GM18520 (cell line): Measurements from ENCODE around the gene PGA5.
"Not testable (repeated sequence)": the region's sequence is repeated elsewhere in the genome, so short reads cannot be mapped to it uniquely, and the experiment has no call there.

Experiments
- ATAC-seq: cut with Tn5 transposase; IDR thresholded peaks from one replicate; pipeline ENCODE4 v1.9.1; 2021; ENCODE audit not compliant: unreplicated experiment

Gene PGA5

DNA sequence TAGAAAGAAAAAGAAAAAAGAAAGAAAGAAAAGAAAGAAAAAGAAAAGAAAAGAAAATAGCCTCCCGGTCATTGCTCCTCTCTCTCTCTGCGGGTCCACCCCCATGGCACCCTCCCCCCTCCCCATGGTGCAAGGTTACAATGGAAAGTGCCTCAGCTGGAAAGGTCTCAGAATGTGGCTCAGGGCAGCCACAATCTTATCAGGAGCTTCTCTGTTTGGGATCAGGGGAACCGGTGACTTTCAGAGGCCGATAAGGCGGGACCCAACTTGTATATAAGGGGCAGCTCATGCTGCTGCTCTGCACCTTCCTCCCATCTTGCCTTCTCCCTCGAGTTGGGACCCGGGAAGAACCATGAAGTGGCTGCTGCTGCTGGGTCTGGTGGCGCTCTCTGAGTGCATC lies at the start of gene PGA5:
Gene PGA5 (plus strand): TSS at position 301 of the 400 bp plus-strand sequence. CDS start 52 bp downstream, at position 353.
- not testable (repeated sequence) for ATAC-seq

GRCh38 chr11:61193596-61193995 lies 47.4 kb upstream of the PGA5 start:
- ATAC-seq: no peak

DNA sequence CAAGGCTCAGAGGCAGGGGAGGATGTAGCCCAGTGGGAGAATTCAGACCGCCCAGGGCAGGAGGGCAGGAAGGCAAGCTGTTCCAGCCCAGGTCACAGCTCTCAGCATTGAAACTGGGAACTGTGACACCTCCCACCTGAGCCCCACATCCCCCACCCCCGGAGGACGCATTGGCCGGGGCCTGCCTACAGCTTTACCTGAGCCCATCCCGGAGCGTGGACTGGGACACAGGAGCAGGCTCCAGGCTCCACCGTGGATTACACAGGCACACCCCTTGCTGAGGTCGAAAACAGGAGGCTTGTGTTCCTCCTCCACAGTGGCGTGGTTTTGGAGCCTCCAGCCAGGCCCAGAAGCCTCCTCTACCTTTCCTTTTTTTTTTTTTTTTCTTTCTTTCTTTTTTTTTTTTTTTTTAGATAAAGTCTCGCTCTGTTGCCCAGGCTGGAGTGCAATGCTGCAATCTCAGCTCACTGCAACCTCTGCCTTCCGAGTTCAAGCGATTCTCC lies 46.8 kb upstream of the PGA5 start:
- ATAC-seq: no peak

DNA sequence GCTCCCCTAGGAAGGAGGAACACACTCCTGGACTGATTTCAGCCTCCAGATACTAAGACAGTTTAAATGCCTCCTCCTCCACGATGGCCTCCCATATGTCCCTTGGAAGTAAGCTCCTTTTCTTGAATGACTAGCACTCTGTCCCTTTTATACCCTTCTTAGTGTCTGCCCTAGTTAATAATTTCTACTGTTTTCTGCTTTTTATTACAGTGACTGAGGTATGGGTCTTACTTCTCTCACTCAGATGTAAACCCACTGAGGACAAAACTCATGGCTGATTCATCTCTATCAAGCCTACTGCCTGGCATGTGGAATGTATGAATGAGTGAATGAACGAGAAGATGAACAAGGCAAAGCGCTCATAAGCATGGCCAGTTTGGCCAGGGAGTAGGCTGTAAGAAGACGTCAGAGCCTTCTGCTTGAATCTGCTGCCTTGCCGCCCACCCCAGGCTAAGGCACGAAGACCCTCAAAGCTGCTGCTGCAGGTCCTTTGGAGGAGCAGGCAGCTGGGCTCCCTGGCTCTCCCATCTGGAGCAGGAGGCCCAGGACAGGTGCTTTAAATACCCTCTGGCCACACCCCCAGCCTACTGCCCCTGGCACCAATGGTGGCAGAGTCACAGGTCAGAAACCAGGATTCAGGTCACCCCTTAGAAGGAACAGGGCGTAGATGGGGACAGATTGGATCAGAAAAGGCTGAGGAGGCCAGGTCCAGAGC lies 45.8 kb upstream of the PGA5 start:
- no peak for ATAC-seq

- no peak for ATAC-seq
Measured at GRCh38 chr11:61195719-61196118, 45.3 kb upstream of the PGA5 start.

- ATAC-seq: no peak
Measured at GRCh38 chr11:61198361-61198760, 42.6 kb upstream of the PGA5 start.

DNA sequence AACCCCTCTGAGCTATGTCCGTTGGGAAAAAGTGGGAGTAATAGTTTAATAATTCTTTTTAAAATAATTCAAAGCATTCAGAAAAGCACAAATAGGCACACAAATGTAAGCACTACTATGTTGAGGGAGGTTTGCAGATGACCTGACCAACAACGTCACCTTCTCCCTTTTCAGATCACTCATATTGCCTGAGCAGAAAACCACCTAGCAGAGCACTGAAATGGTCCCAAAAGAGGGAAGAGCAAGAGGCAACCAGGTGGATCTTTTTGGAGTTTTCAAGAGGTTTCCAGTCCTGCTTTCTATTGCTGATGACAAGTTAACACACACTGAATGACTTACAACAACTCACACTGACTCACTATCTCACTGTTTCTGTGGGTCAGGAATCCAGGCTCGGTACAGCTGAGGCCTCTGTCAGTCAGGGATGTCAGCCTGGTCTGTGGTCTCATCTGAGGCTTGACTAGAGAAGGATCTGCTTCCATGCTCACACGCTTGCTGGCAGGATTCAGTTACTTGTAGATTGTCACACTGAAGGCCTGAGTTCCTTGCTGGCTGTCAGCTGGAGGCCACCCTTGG lies 41.9 kb upstream of the PGA5 start:
- ATAC-seq: no peak

DNA sequence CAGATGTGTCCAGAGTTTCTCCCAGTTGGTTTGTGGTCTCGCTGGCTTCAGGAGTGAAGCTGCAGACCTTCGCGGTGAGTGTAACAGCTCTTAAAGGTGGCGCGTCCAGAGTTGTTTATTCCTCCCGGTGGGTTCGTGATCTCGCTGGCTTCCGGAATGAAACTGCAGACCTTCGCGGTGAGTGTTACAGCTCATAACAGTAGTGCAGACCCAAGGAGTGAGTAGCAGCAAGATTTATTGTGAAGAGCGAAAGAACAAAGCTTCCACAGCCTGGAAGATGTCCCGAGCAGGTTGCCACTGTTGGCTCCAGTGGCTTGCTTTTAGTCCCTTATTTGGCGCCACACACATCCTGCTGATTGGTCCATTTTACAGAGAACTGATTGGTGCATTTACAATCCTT lies 39.5 kb upstream of the PGA5 start:
- ATAC-seq: no peak

DNA sequence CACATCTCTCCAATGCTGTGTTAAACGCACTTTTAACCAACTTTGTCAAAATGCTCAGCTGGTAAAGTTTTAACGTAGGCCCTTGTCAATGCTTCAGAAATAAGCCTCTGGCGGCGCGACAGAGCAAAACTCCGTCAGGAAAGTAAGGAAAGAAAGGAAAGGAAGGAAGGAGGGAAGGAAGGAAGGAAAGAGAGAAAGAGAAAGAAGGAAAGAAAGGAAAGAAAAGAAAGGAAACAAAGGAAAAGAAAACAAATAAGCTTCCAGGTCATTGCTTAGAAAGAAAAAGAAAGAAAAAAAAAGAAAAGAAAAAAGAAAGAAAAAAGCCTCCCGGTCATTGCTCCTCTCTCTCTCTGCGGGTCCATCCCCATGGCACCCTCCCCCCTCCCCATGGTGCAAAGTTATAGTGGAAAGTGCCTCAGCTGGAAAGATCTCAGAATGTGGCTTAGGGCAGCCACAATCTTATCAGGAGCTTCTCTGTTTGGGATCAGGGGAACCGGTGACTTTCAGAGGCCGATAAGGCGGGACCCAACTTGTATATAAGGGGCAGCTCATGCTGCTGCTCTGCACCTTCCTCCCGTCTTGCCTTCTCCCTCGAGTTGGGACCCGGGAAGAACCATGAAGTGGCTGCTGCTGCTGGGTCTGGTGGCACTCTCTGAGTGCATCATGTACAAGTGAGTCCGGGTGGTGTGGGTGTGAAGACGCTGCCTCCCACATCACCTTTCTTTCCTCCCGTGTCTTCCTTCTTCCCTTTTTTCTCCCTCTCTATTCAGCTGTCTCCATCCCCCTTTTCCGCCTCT lies 37.8 kb upstream of the PGA5 start, which contains the start of gene PGA3:
Gene PGA3 (plus strand): TSS at position 566 of the 797 bp plus-strand sequence. CDS start 50 bp downstream, at position 616.
- ATAC-seq: not testable (repeated sequence)

DNA sequence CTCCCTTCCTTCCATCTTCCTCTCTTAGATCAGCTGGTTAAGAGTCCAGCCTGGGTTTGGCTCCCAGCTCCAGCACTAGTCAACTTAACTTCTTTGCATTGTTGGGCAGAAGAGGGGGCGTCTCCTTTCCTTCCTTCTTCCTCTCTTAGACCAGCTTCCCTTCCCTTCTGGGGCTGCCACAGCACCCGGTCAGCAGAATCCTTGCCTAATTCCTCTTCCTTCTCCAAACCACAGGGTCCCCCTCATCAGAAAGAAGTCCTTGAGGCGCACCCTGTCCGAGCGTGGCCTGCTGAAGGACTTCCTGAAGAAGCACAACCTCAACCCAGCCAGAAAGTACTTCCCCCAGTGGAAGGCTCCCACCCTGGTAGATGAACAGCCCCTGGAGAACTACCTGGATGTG lies 37.1 kb upstream of the PGA5 start:
- ATAC-seq: not testable (repeated sequence)

- ATAC-seq: not testable (repeated sequence)
Measured at GRCh38 chr11:61204502-61205059, 36.4 kb upstream of the PGA5 start.

GRCh38 chr11:61207636-61208310 lies 33.2 kb upstream of the PGA5 start:
- ATAC-seq: not testable (repeated sequence)

DNA sequence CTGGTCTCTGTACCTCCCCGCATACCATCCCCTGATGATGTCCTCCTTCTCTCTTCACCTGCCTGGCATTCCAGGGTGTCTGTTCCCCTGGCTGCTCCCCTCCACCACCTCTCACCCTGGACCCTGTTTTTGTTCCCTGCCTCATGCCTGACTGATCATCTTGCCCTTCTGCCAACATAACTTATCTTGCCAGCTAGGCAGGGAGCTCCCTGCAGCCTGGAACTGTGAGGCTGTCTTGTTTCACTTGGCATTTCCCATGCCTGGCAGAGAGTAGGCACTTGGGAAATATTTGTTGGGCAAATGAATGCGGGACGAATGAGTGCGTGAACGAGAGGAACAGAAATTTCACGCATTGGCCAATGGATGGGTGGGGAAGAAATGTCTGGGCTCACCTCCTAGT lies 30.3 kb upstream of the PGA5 start:
- not testable (repeated sequence) for ATAC-seq

GRCh38 chr11:61211327-61211952 lies 29.5 kb upstream of the PGA5 start:
- not testable (repeated sequence) for ATAC-seq

GRCh38 chr11:61212202-61212601 lies 28.8 kb upstream of the PGA5 start:
- not testable (repeated sequence) for ATAC-seq

DNA sequence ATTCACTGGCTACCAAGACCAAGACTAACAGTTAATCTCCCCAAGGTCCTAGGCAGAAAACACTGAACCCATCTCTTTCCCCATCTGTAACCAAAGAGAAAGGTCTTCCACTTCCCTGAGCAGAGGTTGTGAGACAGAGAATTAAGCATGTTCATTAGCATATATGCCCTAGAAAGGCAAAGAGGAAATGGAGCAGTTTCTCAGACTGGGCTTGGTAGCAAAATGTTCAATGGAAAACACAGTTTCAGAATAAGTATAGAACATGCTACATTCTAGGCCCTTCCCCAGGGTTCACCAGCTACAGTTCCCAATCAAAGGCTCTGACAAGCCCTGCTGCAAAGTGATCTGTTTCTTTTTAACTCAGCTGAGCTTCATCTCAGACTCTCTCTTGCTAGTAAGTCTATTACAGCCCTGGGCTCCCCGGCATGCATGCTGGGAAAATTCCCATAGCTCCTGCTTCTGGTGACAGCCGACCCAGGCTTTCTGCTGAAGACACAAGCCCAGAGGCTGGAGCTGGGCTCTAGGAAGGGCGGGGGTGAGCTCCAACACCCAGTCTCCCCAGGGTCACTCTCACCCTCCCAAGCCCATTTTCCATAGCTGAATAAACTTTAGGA lies 27.2 kb upstream of the PGA5 start:
- not testable (repeated sequence) for ATAC-seq

GRCh38 chr11:61218306-61218705 lies 22.7 kb upstream of the PGA5 start:
- not testable (repeated sequence) for ATAC-seq

- ATAC-seq: not testable (repeated sequence)
Measured at GRCh38 chr11:61219016-61219415, 22.0 kb upstream of the PGA5 start.

GRCh38 chr11:61222047-61222446 lies 18.9 kb upstream of the PGA5 start, which contains the start of gene PGA4:
PGA4 (plus strand) TSS chr11:61222347; CDS start chr11:61222401, 54 bp downstream.
- not testable (repeated sequence) for ATAC-seq

- not testable (repeated sequence) for ATAC-seq
Measured at GRCh38 chr11:61222692-61223091, 18.3 kb upstream of the PGA5 start.
